ENCODE data around the gene CTIF. TPM values are rescaled to one million over a fixed set of nuclear protein-coding genes. Genes with fewer than 3 reads are reported as not detected.

CTIF gene
- total RNA-seq, 5 donors from 2014 or later (not counting 1 experiment from before 2014, with no cell fraction given) = 3.2 to 6.7 (median 4.7) TPM

- no peaks in the 10 kb centered on the region for H3K9me3 ChIP-seq
- H3K36me3 ChIP-seq (ENCODE audit: control insufficient read depth in 2 of 2, extremely low read depth in 1 of 2, insufficient read depth in 1 of 2, low read length in 1 of 2) = no peaks in the 10 kb centered on the region
- H3K27ac ChIP-seq (ENCODE audit: low read length) = no peak overlapping the region
- 91% methylated on average over 3 of the region's 4 CpGs for WGBS (ENCODE audit: insufficient coverage)
- Mint-ChIP-seq H3K4me1 (peaks cover 7 to 27% (median 8%) of the 10 kb centered on the region in 3 donors), H3K27ac (no peak overlapping the region), H3K36me3 (no peaks in the 10 kb centered on the region), H3K9me3 (no peaks in the 10 kb centered on the region), H3K4me3 (no peak overlapping the region), H3K27me3 (peaks cover 4 to 5% of the 10 kb centered on the region in 2 donors)
- no peak overlapping the region for H3K4me3 ChIP-seq (ENCODE audit: control insufficient read depth in 1 of 2, extremely low read depth in 1 of 2, low read length in 1 of 2)
- ATAC-seq (replicated peaks in 1 of 4) (no peak), DNase-seq (no peak)
- no peaks in the 10 kb centered on the region for H3K27me3 ChIP-seq (replicated peaks in 1 of 2; ENCODE audit: control insufficient read depth in 2 of 2, extremely low read depth in 1 of 2, insufficient read depth in 2 of 2, low read length in 1 of 2)
- CTCF ChIA-PET = no interaction called here
- POLR2A ChIA-PET = no interaction called here
- H3K4me1 ChIP-seq (ENCODE audit: control insufficient read depth in 1 of 2, extremely low read depth in 1 of 2, insufficient read depth in 2 of 2, low read length in 2 of 2) = peaks cover 0 to 7% of the 10 kb centered on the region in 2 experiments
Observed at GRCh38 chr18:48882379-48882778, 343.5 kb downstream of the CTIF start.

GRCh38 chr18:48884306-48884705 lies 345.5 kb downstream of the CTIF start:
- ATAC-seq (replicated peaks in 1 of 4) (no peak), DNase-seq (no peak)
- peaks cover 0 to 7% of the 10 kb centered on the region in 2 experiments for H3K4me1 ChIP-seq (ENCODE audit: control insufficient read depth in 1 of 2, extremely low read depth in 1 of 2, insufficient read depth in 2 of 2, low read length in 2 of 2)
- H3K36me3 ChIP-seq (ENCODE audit: control insufficient read depth in 2 of 2, extremely low read depth in 1 of 2, insufficient read depth in 1 of 2, low read length in 1 of 2) = no peaks in the 10 kb centered on the region
- Mint-ChIP-seq H3K4me1 (peaks cover 7 to 27% (median 8%) of the 10 kb centered on the region in 3 donors), H3K9me3 (no peaks in the 10 kb centered on the region), H3K27ac (no peak overlapping the region), H3K4me3 (no peak overlapping the region), H3K36me3 (no peaks in the 10 kb centered on the region), H3K27me3 (no peaks in the 10 kb centered on the region)
- CTCF ChIA-PET = no interaction called here
- POLR2A ChIA-PET = no interaction called here
- 93% methylated on average over 3 of the region's 4 CpGs for WGBS (ENCODE audit: insufficient coverage)
- H3K9me3 ChIP-seq = no peaks in the 10 kb centered on the region
- no peak overlapping the region for H3K4me3 ChIP-seq (ENCODE audit: control insufficient read depth in 1 of 2, extremely low read depth in 1 of 2, low read length in 1 of 2)
- no peaks in the 10 kb centered on the region for H3K27me3 ChIP-seq (replicated peaks in 1 of 2; ENCODE audit: control insufficient read depth in 2 of 2, extremely low read depth in 1 of 2, insufficient read depth in 2 of 2, low read length in 1 of 2)
- H3K27ac ChIP-seq (ENCODE audit: low read length) = no peak overlapping the region

- no peak overlapping the region for H3K27ac Mint-ChIP-seq
Observed at GRCh38 chr18:48884771-48885170, 345.9 kb downstream of the CTIF start.

GRCh38 chr18:48885266-48885923 lies 346.6 kb downstream of the CTIF start:
- no peak overlapping the region for H3K4me3 Mint-ChIP-seq
- peaks cover 4 to 20% (median 4%) of the 10 kb centered on the region in 3 donors for H3K4me1 Mint-ChIP-seq
- no peak for ATAC-seq (replicated peaks in 1 of 4)
- WGBS (ENCODE audit: insufficient coverage) = 94% methylated on average over 2 of the region's 11 CpGs
- DNase-seq = no peak
- H3K27me3 ChIP-seq (replicated peaks in 1 of 2; ENCODE audit: control insufficient read depth in 2 of 2, extremely low read depth in 1 of 2, insufficient read depth in 2 of 2, low read length in 1 of 2) = no peaks in the 10 kb centered on the region
- H3K27ac Mint-ChIP-seq = no peak overlapping the region
- no peak overlapping the region for H3K4me3 ChIP-seq (ENCODE audit: control insufficient read depth in 1 of 2, extremely low read depth in 1 of 2, low read length in 1 of 2)
- no peaks in the 10 kb centered on the region for H3K36me3 Mint-ChIP-seq
- H3K36me3 ChIP-seq (ENCODE audit: control insufficient read depth in 2 of 2, extremely low read depth in 1 of 2, insufficient read depth in 1 of 2, low read length in 1 of 2) = no peaks in the 10 kb centered on the region
- ChIA-PET POLR2A (no interaction called here), CTCF (no interaction called here)
- peaks cover 0 to 4% of the 10 kb centered on the region in 2 experiments for H3K4me1 ChIP-seq (ENCODE audit: control insufficient read depth in 1 of 2, extremely low read depth in 1 of 2, insufficient read depth in 2 of 2, low read length in 2 of 2)
- H3K9me3 Mint-ChIP-seq = no peaks in the 10 kb centered on the region
- H3K9me3 ChIP-seq = no peaks in the 10 kb centered on the region
- no peak overlapping the region for H3K27ac ChIP-seq (ENCODE audit: low read length)
- H3K27me3 Mint-ChIP-seq = no peaks in the 10 kb centered on the region

More at GRCh38 chr18:48884771-48885170, 345.9 kb downstream of the CTIF start:
- ChIA-PET POLR2A (no interaction called here), CTCF (no interaction called here)
- no peak overlapping the region for H3K4me3 Mint-ChIP-seq
- H3K9me3 Mint-ChIP-seq = no peaks in the 10 kb centered on the region
- H3K36me3 Mint-ChIP-seq = no peaks in the 10 kb centered on the region
- 97% methylated on average over 3 of the region's 4 CpGs for WGBS (ENCODE audit: insufficient coverage)
- H3K4me1 Mint-ChIP-seq = peaks cover 7 to 27% (median 8%) of the 10 kb centered on the region in 3 donors
- DNase-seq (no peak), ATAC-seq (replicated peaks in 1 of 4) (no peak)
- H3K27ac ChIP-seq (ENCODE audit: low read length) = no peak overlapping the region
- H3K27me3 ChIP-seq (replicated peaks in 1 of 2; ENCODE audit: control insufficient read depth in 2 of 2, extremely low read depth in 1 of 2, insufficient read depth in 2 of 2, low read length in 1 of 2) = no peaks in the 10 kb centered on the region
- H3K9me3 ChIP-seq = no peaks in the 10 kb centered on the region
- peaks cover 0 to 7% of the 10 kb centered on the region in 2 experiments for H3K4me1 ChIP-seq (ENCODE audit: control insufficient read depth in 1 of 2, extremely low read depth in 1 of 2, insufficient read depth in 2 of 2, low read length in 2 of 2)
- H3K36me3 ChIP-seq (ENCODE audit: control insufficient read depth in 2 of 2, extremely low read depth in 1 of 2, insufficient read depth in 1 of 2, low read length in 1 of 2) = no peaks in the 10 kb centered on the region
- H3K4me3 ChIP-seq (ENCODE audit: control insufficient read depth in 1 of 2, extremely low read depth in 1 of 2, low read length in 1 of 2) = no peak overlapping the region
- H3K27me3 Mint-ChIP-seq = no peaks in the 10 kb centered on the region

- no peak for DNase-seq
- H3K27ac Mint-ChIP-seq = no peak overlapping the region
- ChIA-PET CTCF (no interaction called here), POLR2A (no interaction called here)
- Histone ChIP-seq H3K4me3 (ENCODE audit: control insufficient read depth in 1 of 2, extremely low read depth in 1 of 2, low read length in 1 of 2) (no peak overlapping the region), H3K27ac (ENCODE audit: low read length) (no peak overlapping the region), H3K27me3 (replicated peaks in 1 of 2; ENCODE audit: control insufficient read depth in 2 of 2, extremely low read depth in 1 of 2, insufficient read depth in 2 of 2, low read length in 1 of 2) (no peaks in the 10 kb centered on the region), H3K9me3 (no peaks in the 10 kb centered on the region), H3K4me1 (ENCODE audit: control insufficient read depth in 1 of 2, extremely low read depth in 1 of 2, insufficient read depth in 2 of 2, low read length in 2 of 2) (no peaks in the 10 kb centered on the region), H3K36me3 (ENCODE audit: control insufficient read depth in 2 of 2, extremely low read depth in 1 of 2, insufficient read depth in 1 of 2, low read length in 1 of 2) (no peaks in the 10 kb centered on the region)
- no peaks in the 10 kb centered on the region for H3K27me3 Mint-ChIP-seq
- H3K9me3 Mint-ChIP-seq = no peaks in the 10 kb centered on the region
- no peaks in the 10 kb centered on the region for H3K36me3 Mint-ChIP-seq
- WGBS (ENCODE audit: insufficient coverage) = 100% methylated on average over 6 of the region's 7 CpGs
- ATAC-seq (replicated peaks in 1 of 4) = no peak
- peaks cover 0 to 15% (median 0%) of the 10 kb centered on the region in 3 donors for H3K4me1 Mint-ChIP-seq
- H3K4me3 Mint-ChIP-seq = no peak overlapping the region
Observed at GRCh38 chr18:48885924-48886400, 347.1 kb downstream of the CTIF start.

GRCh38 chr18:48886520-48887293 lies 347.9 kb downstream of the CTIF start:
- H3K4me1 Mint-ChIP-seq = peaks cover 0 to 13% (median 0%) of the 10 kb centered on the region in 3 donors
- Histone ChIP-seq H3K4me1 (ENCODE audit: control insufficient read depth in 1 of 2, extremely low read depth in 1 of 2, insufficient read depth in 2 of 2, low read length in 2 of 2) (no peaks in the 10 kb centered on the region), H3K27ac (ENCODE audit: low read length) (no peak overlapping the region), H3K36me3 (ENCODE audit: control insufficient read depth in 2 of 2, extremely low read depth in 1 of 2, insufficient read depth in 1 of 2, low read length in 1 of 2) (no peaks in the 10 kb centered on the region), H3K27me3 (replicated peaks in 1 of 2; ENCODE audit: control insufficient read depth in 2 of 2, extremely low read depth in 1 of 2, insufficient read depth in 2 of 2, low read length in 1 of 2) (no peaks in the 10 kb centered on the region), H3K9me3 (no peaks in the 10 kb centered on the region), H3K4me3 (ENCODE audit: control insufficient read depth in 1 of 2, extremely low read depth in 1 of 2, low read length in 1 of 2) (no peak overlapping the region)
- DNase-seq (no peak), ATAC-seq (replicated peaks in 1 of 4) (no peak)
- CTCF ChIA-PET = no interaction called here
- no peaks in the 10 kb centered on the region for H3K36me3 Mint-ChIP-seq
- POLR2A ChIA-PET = no interaction called here
- WGBS (ENCODE audit: insufficient coverage) = 84% methylated on average over 4 of the region's 8 CpGs
- H3K27ac Mint-ChIP-seq = no peak overlapping the region
- no peaks in the 10 kb centered on the region for H3K9me3 Mint-ChIP-seq
- no peaks in the 10 kb centered on the region for H3K27me3 Mint-ChIP-seq
- no peak overlapping the region for H3K4me3 Mint-ChIP-seq

All from T-cell (primary cell).